ENCODE results near the gene SSR3. TPM values are rescaled to one million over a fixed set of nuclear protein-coding genes. Genes with fewer than 3 reads are reported as not detected.

SSR3 gene
- polyA plus RNA-seq, 3 donors = 131 to 155 (median 151) TPM

GRCh38 chr3:156516284-156516683, 38.6 kb downstream of the SSR3 start:
- no peak for DNase-seq (ENCODE audit: extremely low read depth in 1 of 11, low read depth in 9 of 11, low spot score in 4 of 11)

DNA sequence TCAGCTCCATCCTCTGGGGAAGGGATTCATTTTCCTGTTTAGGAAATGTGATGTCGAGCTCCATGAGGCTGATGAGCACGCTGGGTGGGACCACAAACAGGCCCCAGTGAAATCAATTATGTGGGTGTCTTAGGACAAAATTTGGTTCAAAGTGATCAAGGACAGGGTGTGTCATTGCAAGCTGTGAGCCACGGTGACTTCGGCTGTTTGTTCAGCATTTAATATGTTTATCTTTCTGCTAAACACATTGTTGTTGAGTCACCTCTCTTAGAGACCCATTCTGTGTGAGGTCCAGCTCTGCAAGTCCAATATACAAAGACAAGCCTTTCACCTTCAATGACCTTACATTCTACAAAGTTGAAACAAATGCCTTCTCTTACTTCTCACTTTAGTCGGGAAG, 41.3 kb downstream of the SSR3 start:
- no peak for DNase-seq (ENCODE audit: extremely low read depth in 1 of 11, low read depth in 9 of 11, low spot score in 4 of 11)

GRCh38 chr3:156511987-156512677, 42.8 kb downstream of the SSR3 start:
- no peak for DNase-seq (ENCODE audit: extremely low read depth in 1 of 11, low read depth in 9 of 11, low spot score in 4 of 11)

- peak; percentile 25 to 61 (median 43) for DNase-seq (ENCODE audit: extremely low read depth in 1 of 11, low read depth in 9 of 11, low spot score in 4 of 11)
Measured at GRCh38 chr3:156509189-156510174, 45.4 kb downstream of the SSR3 start.

DNA sequence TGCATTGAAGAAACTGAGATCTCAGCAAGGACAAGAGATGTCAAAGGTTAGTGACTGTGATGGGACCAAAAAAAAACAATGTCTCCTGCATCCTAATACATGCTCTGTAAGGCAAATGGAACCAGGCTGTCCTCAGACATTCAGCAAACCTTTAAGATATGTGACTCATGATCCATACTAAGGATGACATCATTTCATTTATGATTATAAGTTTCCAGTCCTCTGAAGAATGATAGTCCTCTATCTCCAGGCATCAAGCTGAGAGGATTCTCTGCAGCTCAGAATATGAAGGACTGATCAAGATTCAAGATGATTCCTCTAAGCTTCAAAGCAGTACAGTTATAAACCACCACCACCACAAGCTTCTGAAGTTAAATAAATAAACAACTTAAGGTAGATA, 47.6 kb downstream of the SSR3 start:
- no peak for DNase-seq (ENCODE audit: extremely low read depth in 1 of 11, low read depth in 9 of 11, low spot score in 4 of 11)

GRCh38 chr3:156498307-156498706, 56.6 kb downstream of the SSR3 start:
- no peak for DNase-seq (ENCODE audit: extremely low read depth in 1 of 11, low read depth in 9 of 11, low spot score in 4 of 11)

GRCh38 chr3:156497326-156497725, 57.6 kb downstream of the SSR3 start:
- DNase-seq (ENCODE audit: extremely low read depth in 1 of 11, low read depth in 9 of 11, low spot score in 4 of 11) = no peak

GRCh38 chr3:156495816-156496215, 59.1 kb downstream of the SSR3 start:
- no peak for DNase-seq (ENCODE audit: extremely low read depth in 1 of 11, low read depth in 9 of 11, low spot score in 4 of 11)

- DNase-seq (ENCODE audit: extremely low read depth in 1 of 11, low read depth in 9 of 11, low spot score in 4 of 11) = no peak
Measured at GRCh38 chr3:156493887-156494286, 61.0 kb downstream of the SSR3 start.

- no peak for DNase-seq (ENCODE audit: extremely low read depth in 1 of 11, low read depth in 9 of 11, low spot score in 4 of 11)
Measured at GRCh38 chr3:156492801-156493261, 62.1 kb downstream of the SSR3 start.

GRCh38 chr3:156491192-156491591, 63.7 kb downstream of the SSR3 start:
- no peak for DNase-seq (ENCODE audit: extremely low read depth in 1 of 11, low read depth in 9 of 11, low spot score in 4 of 11)

Other genes starting within 250 kb of the SSR3 start
- 10 to 100 TPM; 24.1 to 28.6 (median 25.2) TPM for gene TIPARP, start 119.5 kb upstream of the SSR3 start, polyA plus RNA-seq (ENCODE audit: insufficient read length in 3 of 3)